ENCODE results near the gene COL9A3. TPM values are rescaled to one million over a fixed set of nuclear protein-coding genes. Genes with fewer than 3 reads are reported as not detected.
A peak's percentile ranks its signal among the peaks of the same experiment; 100 is the strongest.

Gene COL9A3
- total RNA-seq, 1 donor from 2014 or later: 8.9 TPM

GRCh38 chr20:62802026-62802712 lies 14.7 kb upstream of the COL9A3 start:
- Mint-ChIP-seq H3K27me3 (ENCODE audit: low read depth) (no peaks in the 10 kb centered on the region), H3K4me3 (ENCODE audit: unreplicated experiment) (no peak overlapping the region), H3K4me1 (ENCODE audit: low read depth) (peaks cover 30% of the 10 kb centered on the region), H3K27ac (ENCODE audit: unreplicated experiment) (no peak overlapping the region), H3K9me3 (ENCODE audit: low read depth) (no peaks in the 10 kb centered on the region), H3K36me3 (ENCODE audit: low read depth) (peaks cover 15% of the 10 kb centered on the region)
- TF ChIP-seq CTCF (IDR thresholded peaks at IDR 0.05): no peak
- DNase-seq (ENCODE audit: low spot score): no peak

GRCh38 chr20:62804021-62804626 lies 12.7 kb upstream of the COL9A3 start:
- Mint-ChIP-seq H3K27ac (ENCODE audit: unreplicated experiment) (peak overlapping the region; percentile 74), H3K4me1 (ENCODE audit: low read depth) (peaks cover 21% of the 10 kb centered on the region), H3K4me3 (ENCODE audit: unreplicated experiment) (peak overlapping the region; percentile 80), H3K9me3 (ENCODE audit: low read depth) (no peaks in the 10 kb centered on the region), H3K27me3 (ENCODE audit: low read depth) (no peaks in the 10 kb centered on the region), H3K36me3 (ENCODE audit: low read depth) (peaks cover 10% of the 10 kb centered on the region)
- no peak for DNase-seq (ENCODE audit: low spot score)
- no peak for TF ChIP-seq CTCF (IDR thresholded peaks at IDR 0.05)

GRCh38 chr20:62804627-62805154 lies 12.2 kb upstream of the COL9A3 start, which contains the start of gene OGFR:
TSS of gene OGFR (plus strand) at chr20:62804835. CDS start at chr20:62804860, 25 bp downstream.
- no peaks in the 10 kb centered on the region for H3K27me3 Mint-ChIP-seq (ENCODE audit: low read depth)
- no peaks in the 10 kb centered on the region for H3K9me3 Mint-ChIP-seq (ENCODE audit: low read depth)
- H3K27ac Mint-ChIP-seq (ENCODE audit: unreplicated experiment): peak within 1 kb of the TSS; percentile 83
- peaks cover 7% of the 10 kb centered on the region for H3K36me3 Mint-ChIP-seq (ENCODE audit: low read depth)
- no peak for DNase-seq (ENCODE audit: low spot score)
- TF ChIP-seq CTCF (IDR thresholded peaks at IDR 0.05): no peak
- peaks cover 21% of the 10 kb centered on the region for H3K4me1 Mint-ChIP-seq (ENCODE audit: low read depth)
- peak within 1 kb of the TSS; percentile 81 for H3K4me3 Mint-ChIP-seq (ENCODE audit: unreplicated experiment)

- Mint-ChIP-seq H3K4me3 (ENCODE audit: unreplicated experiment) (peak overlapping the region; percentile 81), H3K27ac (ENCODE audit: unreplicated experiment) (peak overlapping the region; percentile 59), H3K4me1 (ENCODE audit: low read depth) (peaks cover 21% of the 10 kb centered on the region), H3K36me3 (ENCODE audit: low read depth) (peaks cover 7% of the 10 kb centered on the region), H3K27me3 (ENCODE audit: low read depth) (no peaks in the 10 kb centered on the region), H3K9me3 (ENCODE audit: low read depth) (no peaks in the 10 kb centered on the region)
- DNase-seq (ENCODE audit: low spot score): no peak
- no peak for TF ChIP-seq CTCF (IDR thresholded peaks at IDR 0.05)
Observed at GRCh38 chr20:62805155-62805710, 11.6 kb upstream of the COL9A3 start.

- Mint-ChIP-seq H3K36me3 (ENCODE audit: low read depth) (peaks cover 7% of the 10 kb centered on the region), H3K27ac (ENCODE audit: unreplicated experiment) (peak overlapping the region; percentile 59), H3K27me3 (ENCODE audit: low read depth) (no peaks in the 10 kb centered on the region), H3K4me1 (ENCODE audit: low read depth) (peaks cover 21% of the 10 kb centered on the region), H3K9me3 (ENCODE audit: low read depth) (no peaks in the 10 kb centered on the region), H3K4me3 (ENCODE audit: unreplicated experiment) (peak overlapping the region; percentile 81)
- TF ChIP-seq CTCF (IDR thresholded peaks at IDR 0.05): no peak
- no peak for DNase-seq (ENCODE audit: low spot score)
Observed at GRCh38 chr20:62805711-62806382, 11.0 kb upstream of the COL9A3 start.

Data from chondrocyte (in vitro differentiated cells).